Measurements from ENCODE around the gene AQP1. TPM values are rescaled to one million over a fixed set of nuclear protein-coding genes. Genes with fewer than 3 reads are reported as not detected.

Gene AQP1
- total RNA-seq, 1 experiment from 2014 or later: 1.2 TPM

DNA sequence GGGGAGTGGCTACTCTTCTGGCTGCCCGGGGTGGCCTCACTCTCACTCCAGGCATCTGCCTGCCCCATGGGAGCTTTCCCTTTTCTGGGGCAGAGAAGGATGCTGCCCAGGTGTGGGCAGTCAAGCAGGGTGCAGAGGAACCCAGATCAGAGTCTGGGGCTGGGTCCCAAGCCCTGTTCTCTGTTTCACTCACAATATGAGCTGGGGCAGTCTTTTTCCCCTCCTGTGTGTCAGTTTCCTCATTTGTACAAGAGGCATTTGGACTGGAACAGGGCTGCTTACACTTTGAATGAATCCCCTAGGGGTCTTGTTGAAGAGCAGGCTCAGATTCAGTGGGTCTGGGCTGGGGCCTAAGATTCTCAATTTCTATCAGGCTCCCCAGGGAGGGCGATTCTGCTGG, 38.4 kb upstream of the AQP1 start:
- Histone ChIP-seq H3K4me2 (ENCODE audit: low read length) (no peak overlapping the region), H3K27me3 (ENCODE audit: low read length) (no peaks in the 10 kb centered on the region), H2AFZ (ENCODE audit: low read length) (no peak overlapping the region), H3K36me3 (ENCODE audit: low read depth, low read length) (no peaks in the 10 kb centered on the region), H3K79me2 (ENCODE audit: low read length) (no peaks in the 10 kb centered on the region), H3K9me3 (ENCODE audit: low read length) (no peaks in the 10 kb centered on the region), H3K4me1 (ENCODE audit: insufficient read depth, low read length) (no peaks in the 10 kb centered on the region), H3K27ac (ENCODE audit: low read length) (no peak overlapping the region), H3K9me2 (replicated peaks; ENCODE audit: low read length) (no peaks in the 10 kb centered on the region), H4K20me1 (ENCODE audit: low read length) (no peaks in the 10 kb centered on the region), H3K4me3 (ENCODE audit: low read length) (no peak overlapping the region), H3K9ac (ENCODE audit: low read length) (no peak overlapping the region), H3F3A (ENCODE audit: low read length, unreplicated experiment) (no peaks in the 10 kb centered on the region)
- no TSS peak for BruUV-seq (replicated peaks)
- no peak for ATAC-seq
- no peak for DNase-seq
- POLR2A ChIA-PET (ENCODE audit: unreplicated experiment): no interaction called here
- TF ChIP-seq EZH2 (IDR thresholded peaks at IDR 0.05; ENCODE audit: low read length, unreplicated experiment) (no peak), EZH2phosphoT487 (IDR thresholded peaks at IDR 0.05; ENCODE audit: borderline replicate concordance, low read length) (no peak)
- TF ChIP-seq, protein P1, sequence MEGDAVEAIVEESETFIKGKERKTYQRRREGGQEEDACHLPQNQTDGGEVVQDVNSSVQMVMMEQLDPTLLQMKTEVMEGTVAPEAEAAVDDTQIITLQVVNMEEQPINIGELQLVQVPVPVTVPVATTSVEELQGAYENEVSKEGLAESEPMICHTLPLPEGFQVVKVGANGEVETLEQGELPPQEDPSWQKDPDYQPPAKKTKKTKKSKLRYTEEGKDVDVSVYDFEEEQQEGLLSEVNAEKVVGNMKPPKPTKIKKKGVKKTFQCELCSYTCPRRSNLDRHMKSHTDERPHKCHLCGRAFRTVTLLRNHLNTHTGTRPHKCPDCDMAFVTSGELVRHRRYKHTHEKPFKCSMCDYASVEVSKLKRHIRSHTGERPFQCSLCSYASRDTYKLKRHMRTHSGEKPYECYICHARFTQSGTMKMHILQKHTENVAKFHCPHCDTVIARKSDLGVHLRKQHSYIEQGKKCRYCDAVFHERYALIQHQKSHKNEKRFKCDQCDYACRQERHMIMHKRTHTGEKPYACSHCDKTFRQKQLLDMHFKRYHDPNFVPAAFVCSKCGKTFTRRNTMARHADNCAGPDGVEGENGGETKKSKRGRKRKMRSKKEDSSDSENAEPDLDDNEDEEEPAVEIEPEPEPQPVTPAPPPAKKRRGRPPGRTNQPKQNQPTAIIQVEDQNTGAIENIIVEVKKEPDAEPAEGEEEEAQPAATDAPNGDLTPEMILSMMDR (conservative IDR thresholded peaks at IDR 0.05; ENCODE audit: low read depth, low read length): no peak
- CTCF ChIA-PET: no interaction called here
- intact Hi-C loops (cut with micrococcal nuclease): no loop called here

DNA sequence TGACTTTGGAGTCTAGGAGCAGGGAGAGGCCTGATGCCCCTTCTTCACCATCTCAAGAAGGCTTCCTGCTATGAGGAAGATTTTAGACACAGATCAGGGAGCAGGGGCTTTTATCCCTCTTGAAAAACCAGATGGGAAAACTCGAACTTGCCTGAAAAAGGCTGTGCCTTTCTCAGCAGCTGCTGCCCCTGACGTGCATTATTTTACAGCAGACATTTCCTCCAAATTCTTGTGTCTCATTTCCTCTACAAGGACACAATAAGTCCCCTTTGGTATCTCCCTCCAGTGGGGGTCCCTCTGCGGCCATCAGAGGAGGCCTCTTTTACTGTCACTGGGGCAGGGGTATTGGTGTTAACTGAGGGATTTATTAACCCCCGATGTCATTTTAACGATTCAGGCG, 38.0 kb upstream of the AQP1 start:
- ATAC-seq: no peak
- CTCF ChIA-PET: no interaction called here
- Histone ChIP-seq H3K36me3 (ENCODE audit: low read depth, low read length) (no peaks in the 10 kb centered on the region), H3K27ac (ENCODE audit: low read length) (no peak overlapping the region), H3K4me1 (ENCODE audit: insufficient read depth, low read length) (no peaks in the 10 kb centered on the region), H3K9ac (ENCODE audit: low read length) (no peak overlapping the region), H3K4me2 (ENCODE audit: low read length) (no peak overlapping the region), H3K4me3 (ENCODE audit: low read length) (no peak overlapping the region), H3K9me2 (replicated peaks; ENCODE audit: low read length) (no peaks in the 10 kb centered on the region), H3F3A (ENCODE audit: low read length, unreplicated experiment) (no peaks in the 10 kb centered on the region), H3K79me2 (ENCODE audit: low read length) (no peaks in the 10 kb centered on the region), H2AFZ (ENCODE audit: low read length) (no peak overlapping the region), H3K27me3 (ENCODE audit: low read length) (no peaks in the 10 kb centered on the region), H4K20me1 (ENCODE audit: low read length) (no peaks in the 10 kb centered on the region), H3K9me3 (ENCODE audit: low read length) (no peaks in the 10 kb centered on the region)
- intact Hi-C loops (cut with micrococcal nuclease): no loop called here
- BruUV-seq (replicated peaks): no TSS peak
- POLR2A ChIA-PET (ENCODE audit: unreplicated experiment): no interaction called here
- DNase-seq: no peak
- TF ChIP-seq EZH2phosphoT487 (IDR thresholded peaks at IDR 0.05; ENCODE audit: borderline replicate concordance, low read length) (no peak), EZH2 (IDR thresholded peaks at IDR 0.05; ENCODE audit: low read length, unreplicated experiment) (no peak)
- TF ChIP-seq, protein P1 (conservative IDR thresholded peaks at IDR 0.05; ENCODE audit: low read depth, low read length): no peak

DNA sequence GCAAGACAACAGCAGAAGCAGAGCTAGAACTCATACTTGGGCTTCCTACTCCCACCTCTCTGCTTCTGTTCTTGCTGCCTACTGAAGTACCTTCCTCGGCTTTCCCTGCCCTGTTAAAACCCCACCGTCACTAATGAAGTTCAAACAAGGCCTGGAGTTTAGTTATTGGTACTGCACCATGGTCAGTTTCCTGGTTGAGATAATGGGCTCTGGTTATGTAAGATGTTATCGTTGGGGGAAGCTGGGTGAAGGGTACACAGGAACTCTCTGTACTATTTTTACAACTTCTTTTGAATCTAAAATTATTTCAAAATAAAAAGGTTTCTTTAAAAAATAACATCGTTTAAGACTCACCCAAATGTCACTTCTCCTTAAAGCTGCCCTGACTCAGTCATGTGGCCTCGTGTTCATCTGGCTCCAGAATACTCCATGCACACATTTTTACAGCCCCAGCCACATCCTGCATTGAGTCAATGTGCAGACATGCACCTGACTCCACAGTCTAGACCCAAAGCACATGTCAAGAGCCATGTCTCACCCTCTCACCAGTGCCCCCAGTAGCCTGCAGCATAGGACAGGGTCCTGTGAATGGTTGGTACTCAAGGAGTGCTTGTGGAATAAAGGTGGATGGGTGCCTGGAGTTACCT, 36.9 kb upstream of the AQP1 start:
- ChIA-PET CTCF (no interaction called here), POLR2A (ENCODE audit: unreplicated experiment) (no interaction called here)
- H4K20me1 ChIP-seq (ENCODE audit: low read length): no peaks in the 10 kb centered on the region
- H3K9ac ChIP-seq (ENCODE audit: low read length): no peak overlapping the region
- H3K9me3 ChIP-seq (ENCODE audit: low read length): no peaks in the 10 kb centered on the region
- no peaks in the 10 kb centered on the region for H3K4me1 ChIP-seq (ENCODE audit: insufficient read depth, low read length)
- TF ChIP-seq EZH2phosphoT487 (IDR thresholded peaks at IDR 0.05; ENCODE audit: borderline replicate concordance, low read length): no peak
- TF ChIP-seq, protein P1 (conservative IDR thresholded peaks at IDR 0.05; ENCODE audit: low read depth, low read length): no peak
- TF ChIP-seq EZH2 (IDR thresholded peaks at IDR 0.05; ENCODE audit: low read length, unreplicated experiment): no peak
- no peak overlapping the region for H2AFZ ChIP-seq (ENCODE audit: low read length)
- H3K36me3 ChIP-seq (ENCODE audit: low read depth, low read length): no peaks in the 10 kb centered on the region
- H3K79me2 ChIP-seq (ENCODE audit: low read length): no peaks in the 10 kb centered on the region
- no peaks in the 10 kb centered on the region for H3F3A ChIP-seq (ENCODE audit: low read length, unreplicated experiment)
- H3K4me3 ChIP-seq (ENCODE audit: low read length): no peak overlapping the region
- no peak overlapping the region for H3K27ac ChIP-seq (ENCODE audit: low read length)
- peak; percentile 31; the same call in 1 of the 2 replicates for ATAC-seq
- intact Hi-C loops (cut with micrococcal nuclease): no loop called here
- DNase-seq: peak; percentile 4
- H3K4me2 ChIP-seq (ENCODE audit: low read length): no peak overlapping the region
- BruUV-seq (replicated peaks): no TSS peak
- no peaks in the 10 kb centered on the region for H3K27me3 ChIP-seq (ENCODE audit: low read length)
- no peaks in the 10 kb centered on the region for H3K9me2 ChIP-seq (replicated peaks; ENCODE audit: low read length)

All from PC-3 (cell line).